Measurements from ENCODE around the gene LPAR3.
A peak's percentile ranks its signal among the peaks of the same experiment; 100 is the strongest.
"Not testable (repeated sequence)": the region's sequence is repeated elsewhere in the genome, so short reads cannot be mapped to it uniquely, and the experiment has no call there.

LPAR3 gene

DNA sequence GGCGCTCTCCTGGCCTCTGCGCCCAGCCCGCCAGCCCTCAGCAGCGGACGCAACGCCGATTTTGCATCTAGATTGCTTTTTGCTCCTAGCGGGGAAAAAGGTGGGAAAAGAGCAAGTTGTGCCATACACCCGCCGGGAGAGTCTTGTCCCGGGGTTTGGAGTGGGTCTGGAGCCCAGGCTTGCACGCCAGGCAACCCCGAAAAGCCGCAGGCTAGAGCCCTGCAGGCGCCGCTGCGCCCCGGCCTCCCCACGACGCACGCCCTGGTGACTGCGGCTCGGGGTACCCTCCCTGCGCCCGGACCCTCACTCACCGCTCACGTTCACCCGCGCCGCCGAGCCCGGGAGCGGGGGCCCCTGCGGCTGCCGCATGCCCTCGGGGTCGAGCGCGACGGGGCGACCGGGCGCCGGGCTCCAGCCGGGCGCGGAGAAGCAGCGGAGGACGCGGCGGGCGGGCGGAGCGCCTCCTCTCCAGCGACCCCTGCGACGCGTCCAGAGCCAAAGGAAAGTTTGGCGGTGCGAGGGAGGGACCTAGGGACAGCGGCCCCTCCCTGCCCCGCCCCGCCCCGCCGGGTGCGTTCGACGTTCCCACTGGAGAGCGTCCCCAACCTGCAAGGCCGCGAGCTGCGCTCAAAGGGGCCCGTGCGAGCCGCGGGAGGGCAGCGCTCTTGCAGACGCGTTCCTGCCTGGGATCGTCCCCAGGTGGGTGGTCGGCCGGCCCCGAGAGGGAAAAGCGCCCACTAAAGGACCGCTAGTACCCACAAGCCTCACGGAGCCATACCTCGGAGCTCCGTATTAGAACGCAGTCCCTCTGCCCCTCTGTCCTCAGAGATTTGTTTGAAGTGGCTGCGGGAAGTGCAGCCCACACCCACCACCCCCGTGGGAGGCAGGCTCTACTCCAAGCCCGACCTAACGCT, at the start of gene LPAR3:
TSS of gene LPAR3 (minus strand) at position 502 of the 914 bp plus-strand sequence. CDS start 27,086 bp downstream, outside the sequence.
- DNase-seq (ENCODE audit: extremely low read depth in 1 of 2, low read depth in 1 of 2) = peak in 1 of 2 donors; percentile 3

- DNase-seq (ENCODE audit: extremely low read depth in 1 of 2, low read depth in 1 of 2) = no peak
Measured at GRCh38 chr1:84941843-84942242, 48.8 kb upstream of the LPAR3 start.

GRCh38 chr1:84940481-84940880, 47.5 kb upstream of the LPAR3 start:
- no peak for DNase-seq (ENCODE audit: extremely low read depth in 1 of 2, low read depth in 1 of 2)

GRCh38 chr1:84939761-84940160, 46.8 kb upstream of the LPAR3 start:
- no peak for DNase-seq (ENCODE audit: extremely low read depth in 1 of 2, low read depth in 1 of 2)

GRCh38 chr1:84939151-84939550, 46.1 kb upstream of the LPAR3 start:
- DNase-seq (ENCODE audit: extremely low read depth in 1 of 2, low read depth in 1 of 2) = no peak

DNA sequence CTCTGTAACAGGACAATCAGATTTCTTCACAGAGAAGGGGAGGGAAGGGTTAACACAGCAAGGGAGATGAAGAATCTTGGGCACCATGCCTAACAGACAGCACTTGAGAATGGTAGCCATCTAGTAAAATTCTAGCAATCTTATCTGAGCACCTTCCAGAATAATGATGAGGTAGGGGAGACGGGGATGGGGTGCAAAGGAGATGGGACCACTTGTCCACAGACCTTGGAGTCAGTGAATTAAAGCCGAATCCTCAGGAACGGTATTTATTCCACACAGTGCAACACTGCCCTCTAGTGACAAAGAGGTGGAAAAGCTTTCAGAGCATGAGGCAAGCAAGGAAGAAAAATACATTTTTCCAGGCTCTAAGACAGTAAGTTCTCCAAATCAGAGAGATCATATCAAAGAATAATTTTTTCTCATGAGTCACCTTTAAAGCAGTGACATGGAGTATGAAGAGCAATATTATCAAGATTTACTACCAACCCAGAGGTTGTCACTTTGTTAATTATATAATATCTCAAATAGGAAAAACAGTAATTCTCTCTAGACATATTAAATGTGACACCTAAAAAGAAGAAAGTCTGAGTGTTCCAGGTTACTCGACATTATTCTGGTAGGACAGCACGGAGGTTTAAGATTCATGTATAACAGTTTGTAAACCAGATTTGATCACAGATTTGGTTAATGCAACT, 43.3 kb upstream of the LPAR3 start:
- DNase-seq (ENCODE audit: extremely low read depth in 1 of 2, low read depth in 1 of 2) = no peak

DNA sequence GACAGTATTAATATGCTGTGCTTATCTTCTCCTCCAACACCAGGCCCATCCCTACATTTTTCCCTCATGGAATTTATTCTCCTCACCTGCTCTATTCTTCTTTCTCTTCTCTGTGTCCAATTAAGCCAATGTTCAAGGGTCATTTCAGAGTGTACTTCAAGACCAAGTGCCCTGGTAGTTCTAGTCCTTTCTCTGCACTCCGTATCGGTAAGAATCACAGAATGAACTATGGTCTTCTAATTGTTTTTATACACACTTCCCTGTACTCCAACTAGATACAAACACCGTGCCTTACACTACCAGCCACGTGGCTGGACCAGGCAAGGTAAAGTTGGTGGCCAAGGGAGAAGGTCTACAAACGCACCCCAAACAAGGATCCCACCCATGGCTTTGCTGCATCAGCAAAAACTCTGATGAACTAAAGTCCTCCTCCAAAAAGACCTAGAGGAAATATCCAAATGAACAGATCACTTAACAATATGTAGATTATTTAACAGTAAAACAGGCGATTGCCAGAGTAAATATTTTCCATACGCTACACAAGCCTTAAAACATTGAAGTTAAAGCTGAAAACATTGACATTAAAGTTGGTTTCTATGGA, 40.1 kb upstream of the LPAR3 start:
- no peak for DNase-seq (ENCODE audit: extremely low read depth in 1 of 2, low read depth in 1 of 2)

GRCh38 chr1:84930831-84931230, 37.8 kb upstream of the LPAR3 start:
- DNase-seq (ENCODE audit: extremely low read depth in 1 of 2, low read depth in 1 of 2) = no peak

- DNase-seq (ENCODE audit: extremely low read depth in 1 of 2, low read depth in 1 of 2) = no peak
Measured at GRCh38 chr1:84930329-84930728, 37.3 kb upstream of the LPAR3 start.

GRCh38 chr1:84929581-84929980, 36.6 kb upstream of the LPAR3 start:
- DNase-seq (ENCODE audit: extremely low read depth in 1 of 2, low read depth in 1 of 2) = no peak

DNA sequence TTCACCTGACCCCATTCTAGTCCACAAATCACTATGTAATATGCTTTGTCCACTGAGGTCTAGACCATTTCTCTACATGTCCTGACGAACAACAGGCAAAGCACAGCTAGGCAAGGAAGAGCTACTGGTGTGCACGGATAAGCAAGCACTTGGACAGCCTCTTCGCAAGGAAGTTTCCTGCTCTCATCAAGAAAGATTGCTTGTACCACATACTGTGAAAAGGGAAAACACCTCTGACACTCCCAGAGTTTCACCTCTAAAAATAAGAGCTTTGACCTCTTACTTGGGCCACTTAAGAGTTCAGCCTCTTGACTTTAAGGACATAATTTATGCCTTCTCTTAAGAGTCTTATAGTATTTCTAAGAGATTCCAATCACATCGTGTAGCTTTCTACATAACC, 36.0 kb upstream of the LPAR3 start:
- DNase-seq (ENCODE audit: extremely low read depth in 1 of 2, low read depth in 1 of 2) = no peak

GRCh38 chr1:84923317-84923716, 30.3 kb upstream of the LPAR3 start:
- no peak for DNase-seq (ENCODE audit: extremely low read depth in 1 of 2, low read depth in 1 of 2)

GRCh38 chr1:84920159-84920558, 27.2 kb upstream of the LPAR3 start:
- no peak for DNase-seq (ENCODE audit: extremely low read depth in 1 of 2, low read depth in 1 of 2)

DNA sequence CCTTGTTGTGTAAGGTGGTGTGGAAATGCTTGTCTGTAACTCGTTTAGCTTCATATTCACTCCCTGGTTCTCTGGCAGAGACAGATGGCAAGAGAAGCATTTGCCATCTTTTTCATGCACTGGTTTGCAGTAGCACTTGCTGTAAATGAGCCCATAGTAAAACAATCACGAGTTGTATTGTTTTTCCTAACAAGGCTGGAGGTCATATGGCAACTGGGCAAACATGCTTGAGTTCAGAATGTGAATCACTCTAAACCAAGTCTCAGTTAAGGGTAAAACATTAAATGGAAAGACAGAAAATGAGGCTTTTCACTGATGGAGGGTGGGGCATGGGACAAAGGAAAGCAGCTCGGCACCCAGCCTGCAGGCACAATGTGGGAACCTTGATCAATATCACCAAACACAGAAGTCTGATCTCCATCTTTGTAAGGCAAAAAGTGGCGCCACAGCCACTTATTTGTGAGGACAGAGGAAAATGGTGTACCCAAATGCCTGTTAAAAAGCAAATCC, 26.5 kb upstream of the LPAR3 start:
- no peak for DNase-seq (ENCODE audit: extremely low read depth in 1 of 2, low read depth in 1 of 2)

GRCh38 chr1:84918726-84919336, 25.8 kb upstream of the LPAR3 start:
- no peak for DNase-seq (ENCODE audit: extremely low read depth in 1 of 2, low read depth in 1 of 2)

- DNase-seq (ENCODE audit: extremely low read depth in 1 of 2, low read depth in 1 of 2) = no peak
Measured at GRCh38 chr1:84916897-84917296, 23.9 kb upstream of the LPAR3 start.

- DNase-seq (ENCODE audit: extremely low read depth in 1 of 2, low read depth in 1 of 2) = no peak
Measured at GRCh38 chr1:84913555-84913892, 20.5 kb upstream of the LPAR3 start.

DNA sequence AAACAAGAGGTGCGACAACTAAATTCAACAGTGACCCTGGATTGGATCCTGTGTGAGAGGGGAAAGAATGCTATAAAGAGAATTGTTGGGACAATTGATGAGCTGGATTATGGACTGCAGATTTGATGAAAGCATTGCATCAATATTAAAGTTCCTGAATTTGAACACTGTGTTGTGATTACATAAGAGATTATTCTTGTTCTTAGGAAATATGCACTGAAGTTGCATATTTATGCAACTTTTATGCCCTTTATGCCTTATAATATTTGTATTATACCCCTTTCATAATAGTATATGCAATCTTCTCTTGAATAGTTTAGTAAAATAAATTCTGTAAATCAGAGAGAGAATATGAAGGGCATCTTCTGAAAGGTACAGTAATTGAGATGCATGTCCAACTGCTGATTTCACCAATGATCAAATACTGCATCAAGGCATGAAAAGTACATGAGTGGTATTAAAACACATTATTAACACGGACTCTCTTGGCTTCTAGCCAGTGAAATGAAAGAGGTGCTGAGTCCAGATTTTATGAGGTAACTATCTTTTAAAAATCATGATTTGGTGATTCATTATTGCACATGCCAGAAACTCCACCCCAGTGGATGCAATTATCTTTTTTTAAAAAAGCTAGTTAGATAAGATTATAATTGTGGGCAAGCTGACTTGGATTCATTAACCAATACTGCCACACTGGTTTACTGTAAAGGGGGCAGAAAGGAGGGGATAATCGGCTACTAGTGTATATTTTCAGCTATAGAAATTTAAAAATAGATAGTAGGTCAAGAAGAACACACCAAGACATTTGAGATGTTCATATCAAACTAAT, 19.9 kb upstream of the LPAR3 start:
- no peak for DNase-seq (ENCODE audit: extremely low read depth in 1 of 2, low read depth in 1 of 2)

GRCh38 chr1:84908746-84909464, 15.9 kb upstream of the LPAR3 start:
- DNase-seq (ENCODE audit: extremely low read depth in 1 of 2, low read depth in 1 of 2) = not testable (repeated sequence)

Data from stimulated activated CD8-positive, alpha-beta memory T cell treated with anti-CD3 and anti-CD28 coated beads, Interleukin-7, amount 100 ng/mL, for 48 hours (primary cell).